ENCODE measurements around the gene GPAT2. TPM values are rescaled to one million over a fixed set of nuclear protein-coding genes. Genes with fewer than 3 reads are reported as not detected.
"Not testable (repeated sequence)": the region's sequence is repeated elsewhere in the genome, so short reads cannot be mapped to it uniquely, and the experiment has no call there.

The GPAT2 gene
- total and polyA plus RNA-seq, 5 donors, result 1.1 to 3.1 (median 1.8) TPM

GRCh38 chr2:96006248-96006647 is 28.5 kb downstream of the GPAT2 start:
- intact Hi-C loops (cut with DNase I), result not testable (repeated sequence)

GRCh38 chr2:95992520-95993272 is 42.0 kb downstream of the GPAT2 start:
- not testable (repeated sequence) for H3K27me3 ChIP-seq (ENCODE audit: control insufficient read depth, insufficient read depth); H3K9me3 ChIP-seq (ENCODE audit: control insufficient read depth, low read length); H3K4me1 ChIP-seq (ENCODE audit: control insufficient read depth, insufficient read depth, low read length)
- Histone ChIP-seq H3K4me3 (ENCODE audit: low read length) (peak overlapping the region; percentile 61), H3K27ac (ENCODE audit: low read length) (peak overlapping the region; percentile 94)
- DNase-seq, result peak; percentile 24 to 71 (median 68)
- WGBS, result 3% methylated on average over 34 of the region's 34 CpGs
- peak; percentile 79 to 86 for ATAC-seq
- intact Hi-C loops (cut with DNase I), result loop anchor here in 1 of 4 donors (10.0 kb wide), 1 partner anchor 122 kb away; the partner anchor contains the start of gene ADRA2B

More at GRCh38 chr2:96006248-96006647, 28.5 kb downstream of the GPAT2 start:
- H3K9me3 ChIP-seq (ENCODE audit: control insufficient read depth, low read length); H3K4me1 ChIP-seq (ENCODE audit: control insufficient read depth, insufficient read depth, low read length); H3K4me3 ChIP-seq (ENCODE audit: low read length); DNase-seq; H3K27me3 ChIP-seq (ENCODE audit: control insufficient read depth, insufficient read depth); ATAC-seq; H3K27ac ChIP-seq (ENCODE audit: low read length): not testable (repeated sequence)
- WGBS, result 77% methylated on average over 5 of the region's 5 CpGs

GRCh38 chr2:95992102-95992501 is 42.6 kb downstream of the GPAT2 start:
- H3K27me3 ChIP-seq (ENCODE audit: control insufficient read depth, insufficient read depth); H3K4me1 ChIP-seq (ENCODE audit: control insufficient read depth, insufficient read depth, low read length); H3K9me3 ChIP-seq (ENCODE audit: control insufficient read depth, low read length): not testable (repeated sequence)
- peak overlapping the region; percentile 94 for H3K27ac ChIP-seq (ENCODE audit: low read length)
- peak overlapping the region; percentile 61 for H3K4me3 ChIP-seq (ENCODE audit: low read length)
- WGBS, result under 1% methylated on average over 14 of the region's 39 CpGs
- intact Hi-C loops (cut with DNase I), result loop anchor here in 1 of 4 donors (10.0 kb wide), 1 partner anchor 123 kb away; the partner anchor contains the start of gene ADRA2B
- DNase-seq (peak in 2 of 3 donors; percentile 15 to 66), ATAC-seq (peak; percentile 82 to 83)

GRCh38 chr2:95991351-95992094 is 43.2 kb downstream of the GPAT2 start, which contains the start of gene ANKRD36C:
ANKRD36C (minus strand) TSS chr2:95991824; CDS start chr2:95991708, 116 bp downstream.
- Histone ChIP-seq H3K27ac (ENCODE audit: low read length) (peak within 1 kb of the TSS; percentile 95), H3K4me3 (ENCODE audit: low read length) (peak within 1 kb of the TSS; percentile 95)
- intact Hi-C loops (cut with DNase I), result loop anchor here in 1 of 4 donors (10.0 kb wide), 1 partner anchor 123 kb away; the partner anchor contains the start of gene ADRA2B
- H3K9me3 ChIP-seq (ENCODE audit: control insufficient read depth, low read length); H3K4me1 ChIP-seq (ENCODE audit: control insufficient read depth, insufficient read depth, low read length); H3K27me3 ChIP-seq (ENCODE audit: control insufficient read depth, insufficient read depth): not testable (repeated sequence)
- peak; percentile 17 to 67 (median 47) for DNase-seq
- under 1% methylated on average over 31 of the region's 56 CpGs for WGBS
- ATAC-seq, result peak; percentile 97

GRCh38 chr2:95990884-95991283 is 43.8 kb downstream of the GPAT2 start:
- intact Hi-C loops (cut with DNase I), result loop anchor here in 1 of 4 donors (10.0 kb wide), 1 partner anchor 124 kb away; the partner anchor contains the start of gene ADRA2B
- WGBS, result 9% methylated on average over 6 of the region's 6 CpGs
- H3K9me3 ChIP-seq (ENCODE audit: control insufficient read depth, low read length); H3K27me3 ChIP-seq (ENCODE audit: control insufficient read depth, insufficient read depth); ATAC-seq; H3K27ac ChIP-seq (ENCODE audit: low read length); H3K4me1 ChIP-seq (ENCODE audit: control insufficient read depth, insufficient read depth, low read length): not testable (repeated sequence)
- H3K4me3 ChIP-seq (ENCODE audit: low read length), result peak overlapping the region; percentile 40
- peak in 1 of 3 donors; percentile 31 for DNase-seq

Other genes starting within 250 kb of the GPAT2 start
- gene ANKRD36C, start 43.1 kb downstream of the GPAT2 start, total RNA-seq, result 10 to 100 TPM; 10.2 to 11.2 (median 10.6) TPM
- gene ANKRD36C, start 43.1 kb downstream of the GPAT2 start, polyA plus RNA-seq, result 3.1 TPM
- under 1 TPM; 0.11 to 0.91 (median 0.66) TPM for gene ADRA2B, start 81.7 kb upstream of the GPAT2 start, total RNA-seq
- 2.2 TPM for gene ADRA2B, start 81.7 kb upstream of the GPAT2 start, polyA plus RNA-seq
- gene ASTL, start 103.6 kb upstream of the GPAT2 start, total RNA-seq, result not detected
- not detected for gene ASTL, start 103.6 kb upstream of the GPAT2 start, polyA plus RNA-seq
- gene DUSP2, start 110.5 kb upstream of the GPAT2 start, total RNA-seq, result 1 to 10 TPM; 1.2 to 2.6 (median 1.4) TPM
- gene DUSP2, start 110.5 kb upstream of the GPAT2 start, polyA plus RNA-seq, result 2.2 TPM
- 100 to 1,000 TPM; 142 to 184 (median 156) TPM for gene STARD7, start 173.9 kb upstream of the GPAT2 start, total RNA-seq
- gene STARD7, start 173.9 kb upstream of the GPAT2 start, polyA plus RNA-seq, result 61.9 TPM
- 10 to 100 TPM; 77.8 to 90.0 (median 84.8) TPM for gene TMEM127, start 231.1 kb upstream of the GPAT2 start, total RNA-seq
- gene TMEM127, start 231.1 kb upstream of the GPAT2 start, polyA plus RNA-seq, result 37.0 TPM
- 10 to 100 TPM; 52.2 to 60.5 (median 56.0) TPM for gene CIAO1, start 231.3 kb upstream of the GPAT2 start, total RNA-seq
- gene CIAO1, start 231.3 kb upstream of the GPAT2 start, polyA plus RNA-seq, result 30.3 TPM